Duodenal mucosa (tissue), 2 donors: ENCODE measurements around the gene FADS2.

ENCODE experiments used
- H3K27ac ChIP-seq: one replicate; pipeline ENCODE4 v1.7.0; 2013; ENCODE audit warnings: low read depth, low read length
- H3K27me3 ChIP-seq, 2 donors: one replicate each; pipeline ENCODE4 v1.7.0; 2013; ENCODE audit warnings: low read length in 2 of 2, control low read depth in 1 of 2; ENCODE audit not compliant: insufficient read depth in 2 of 2, control insufficient read depth in 1 of 2
- H3K36me3 ChIP-seq, 2 donors: one replicate each; pipeline ENCODE4 v1.7.0; 2013; ENCODE audit warnings: low read length in 2 of 2, control low read depth in 1 of 2; ENCODE audit not compliant: insufficient read depth in 2 of 2, control insufficient read depth in 1 of 2
- H3K4me1 ChIP-seq, 2 donors: one replicate each; pipeline ENCODE4 v1.7.0; 2013; ENCODE audit warnings: low read length in 2 of 2, control low read depth in 1 of 2; ENCODE audit not compliant: insufficient read depth in 2 of 2, control insufficient read depth in 1 of 2
- H3K4me3 ChIP-seq, 2 donors: one replicate each; pipeline ENCODE4 v1.7.0; 2013; ENCODE audit warnings: low read length in 2 of 2, low read depth in 1 of 2
- H3K9ac ChIP-seq, 2 donors: one replicate each; pipeline ENCODE4 v1.7.0; 2013; ENCODE audit warnings: low read length in 2 of 2, low read depth in 1 of 2
- H3K9me3 ChIP-seq, 2 donors: one replicate each; pipeline ENCODE4 v1.7.0; 2013; ENCODE audit warnings: low read length in 2 of 2, control low read depth in 1 of 2; ENCODE audit not compliant: control insufficient read depth in 1 of 2

FADS2 gene

DNA sequence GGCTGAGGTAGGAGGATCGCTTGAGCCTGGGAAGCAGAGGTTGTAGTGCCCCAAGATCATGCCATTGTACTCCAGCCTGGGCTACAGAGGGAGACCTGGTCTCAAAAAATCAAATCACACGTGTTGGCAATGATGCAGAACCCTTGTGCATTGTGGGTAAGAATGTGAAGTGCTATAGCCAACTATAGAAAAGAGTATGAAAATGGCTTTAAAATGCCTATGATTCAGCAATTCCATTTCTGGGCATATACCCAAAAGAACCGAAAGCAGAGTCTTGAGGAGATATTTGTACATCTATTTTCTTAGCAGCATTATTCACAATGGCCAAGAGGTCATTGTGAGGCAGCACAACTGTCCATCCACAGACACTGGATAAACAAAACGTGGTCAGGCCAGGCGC, 65.9 kb downstream of the FADS2 start:
- Histone ChIP-seq H3K9ac (no peak overlapping the region), H3K9me3 (no peaks in the 10 kb centered on the region), H3K4me1 (peaks cover 0 to 17% of the 10 kb centered on the region in 2 donors), H3K27ac (no peak overlapping the region), H3K4me3 (no peak overlapping the region), H3K27me3 (no peaks in the 10 kb centered on the region), H3K36me3 (no peaks in the 10 kb centered on the region)

DNA sequence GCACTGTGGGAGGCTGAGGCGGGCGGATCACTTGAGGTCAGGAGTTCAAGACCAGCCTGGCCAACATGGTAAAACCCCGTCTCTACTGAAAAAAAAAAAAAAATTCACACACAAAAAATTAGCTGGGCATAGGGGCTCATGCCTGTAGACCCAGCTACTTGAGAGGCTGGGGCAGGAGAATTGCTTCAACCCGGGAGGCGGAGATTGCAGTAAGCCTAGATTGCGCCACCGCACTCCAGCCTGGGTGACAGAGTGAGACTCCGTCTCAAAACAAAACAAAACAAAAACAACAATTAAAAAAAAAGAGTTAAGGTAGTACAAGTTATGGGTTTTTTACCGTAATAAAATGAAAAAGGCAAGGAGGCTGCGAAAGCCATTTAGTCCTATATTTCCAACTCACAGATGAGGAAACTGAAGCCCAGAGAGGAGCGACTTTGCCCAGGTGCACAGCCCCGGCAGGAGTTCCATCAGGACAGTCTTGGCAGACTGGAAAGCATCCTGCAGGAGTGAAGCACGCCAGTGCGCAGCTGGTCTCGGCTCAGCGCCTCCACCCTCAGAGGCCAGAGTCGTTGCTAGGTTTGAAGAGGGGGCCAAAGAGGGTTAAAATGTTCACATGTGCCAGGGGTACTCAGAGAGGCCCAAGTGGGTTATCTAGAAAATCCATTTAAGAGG, 67.1 kb downstream of the FADS2 start:
- Histone ChIP-seq H3K27ac (no peak overlapping the region), H3K9me3 (no peaks in the 10 kb centered on the region), H3K27me3 (no peaks in the 10 kb centered on the region), H3K4me1 (peaks cover 0 to 15% of the 10 kb centered on the region in 2 donors), H3K9ac (no peak overlapping the region), H3K4me3 (no peak overlapping the region), H3K36me3 (no peaks in the 10 kb centered on the region)

DNA sequence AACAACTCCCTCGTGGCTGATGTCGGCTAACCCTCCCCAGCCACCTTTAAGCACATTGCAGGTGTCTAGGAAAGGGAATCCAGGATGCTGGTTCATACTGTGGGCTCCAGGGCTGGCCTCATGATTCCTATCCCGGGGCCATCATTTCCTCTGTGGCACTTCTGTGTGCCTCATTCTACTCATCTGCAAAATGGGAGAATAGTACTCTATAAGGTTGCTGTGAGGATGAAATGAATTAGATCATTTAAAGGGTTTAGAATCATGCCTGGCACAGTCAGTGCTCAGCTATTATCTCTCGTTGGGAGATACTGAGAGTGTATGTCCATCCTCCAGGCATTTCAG, 67.6 kb downstream of the FADS2 start:
- H3K9ac ChIP-seq: no peak overlapping the region

DNA sequence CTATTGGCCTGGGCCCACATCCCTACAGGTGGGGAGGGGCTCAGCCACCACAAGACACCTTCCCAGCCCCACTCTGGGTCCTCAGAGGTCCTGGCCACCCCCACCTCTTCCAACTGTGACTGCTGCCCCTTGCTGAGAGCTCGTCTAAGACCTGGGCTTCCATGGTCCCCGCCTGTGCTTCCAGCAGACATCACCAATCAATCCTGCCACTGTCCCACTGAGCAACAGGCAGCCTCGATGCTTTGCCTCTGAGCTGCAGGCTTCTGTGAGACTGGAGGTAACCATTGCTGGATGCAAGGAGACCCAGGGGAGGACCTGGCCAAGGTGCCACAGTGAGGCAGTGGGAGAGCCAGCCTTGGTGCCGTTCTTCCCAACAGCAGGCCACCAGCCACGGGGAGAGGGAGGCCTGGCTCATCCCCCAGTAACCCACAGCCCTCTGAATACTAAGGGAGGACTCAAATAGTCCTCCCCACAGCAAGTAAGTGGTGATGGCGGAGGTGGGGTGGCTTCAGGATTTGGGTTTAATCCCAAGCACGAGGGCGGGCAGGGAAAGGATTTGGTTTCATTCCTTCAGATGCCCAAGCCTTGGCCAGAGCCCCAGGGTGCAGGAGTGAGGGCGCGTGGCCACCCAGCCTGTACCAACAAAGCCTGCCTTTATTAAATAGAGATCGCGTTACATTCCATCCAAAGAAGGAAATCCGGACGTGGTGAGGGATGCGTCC, 68.7 kb downstream of the FADS2 start:
- H3K4me1 ChIP-seq: peaks cover 0 to 5% of the 10 kb centered on the region in 2 donors
- no peaks in the 10 kb centered on the region for H3K36me3 ChIP-seq
- H3K9me3 ChIP-seq: no peaks in the 10 kb centered on the region
- no peak overlapping the region for H3K4me3 ChIP-seq
- H3K27me3 ChIP-seq: no peaks in the 10 kb centered on the region
- no peak overlapping the region for H3K27ac ChIP-seq
- no peak overlapping the region for H3K9ac ChIP-seq

More for the DNA sequence above, 67.6 kb downstream of the FADS2 start:
- no peaks in the 10 kb centered on the region for H3K27me3 ChIP-seq
- no peaks in the 10 kb centered on the region for H3K36me3 ChIP-seq
- H3K4me3 ChIP-seq: no peak overlapping the region
- H3K27ac ChIP-seq: no peak overlapping the region
- peaks cover 0 to 10% of the 10 kb centered on the region in 2 donors for H3K4me1 ChIP-seq
- H3K9me3 ChIP-seq: no peaks in the 10 kb centered on the region

DNA sequence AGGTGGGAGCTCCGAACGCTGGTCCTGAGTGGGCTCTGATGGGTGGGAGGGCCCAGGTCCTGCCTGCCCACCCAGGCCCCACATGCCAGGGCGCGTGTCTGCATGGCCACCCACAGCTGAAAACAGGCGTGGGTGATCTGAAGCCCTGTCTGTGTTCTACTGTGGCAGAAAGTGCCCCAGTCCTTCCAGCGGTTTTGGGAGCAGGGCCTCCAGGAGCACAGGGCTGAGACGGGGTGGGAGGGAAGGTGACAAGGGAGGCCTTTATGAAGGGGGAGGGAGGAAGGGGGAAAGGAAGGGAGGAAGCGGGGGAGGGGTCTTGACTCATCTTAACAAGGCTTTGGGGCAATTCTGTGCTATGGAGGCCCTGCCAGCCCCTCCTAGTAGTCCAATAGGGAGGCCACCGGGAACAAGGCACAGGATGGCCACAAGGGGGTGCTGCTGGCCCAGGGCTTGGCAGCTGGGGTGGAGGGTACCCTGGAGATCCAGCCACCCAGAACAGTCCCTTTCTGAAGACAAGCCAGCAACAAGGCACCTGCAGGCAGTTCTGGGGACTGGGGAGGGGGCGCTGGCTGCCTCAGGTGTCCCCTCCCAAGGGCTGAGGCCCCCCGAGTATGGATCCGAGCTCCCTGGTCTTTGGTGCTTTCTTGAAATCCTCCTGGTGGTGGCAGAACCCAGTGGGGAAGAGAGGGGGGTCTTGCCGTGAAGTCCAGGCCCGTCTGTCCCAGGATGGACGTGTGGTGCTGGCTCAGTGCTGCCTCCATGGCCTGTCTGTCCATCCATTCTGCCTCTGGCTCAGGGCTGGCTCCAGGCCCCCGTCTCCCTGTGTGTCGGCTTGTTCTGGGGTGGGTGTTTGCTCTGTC, 69.5 kb downstream of the FADS2 start:
- Histone ChIP-seq H3K36me3 (no peaks in the 10 kb centered on the region), H3K27me3 (no peaks in the 10 kb centered on the region), H3K9me3 (no peaks in the 10 kb centered on the region), H3K27ac (no peak overlapping the region), H3K4me1 (peaks cover 0 to 3% of the 10 kb centered on the region in 2 donors), H3K4me3 (no peak overlapping the region), H3K9ac (no peak overlapping the region)

DNA sequence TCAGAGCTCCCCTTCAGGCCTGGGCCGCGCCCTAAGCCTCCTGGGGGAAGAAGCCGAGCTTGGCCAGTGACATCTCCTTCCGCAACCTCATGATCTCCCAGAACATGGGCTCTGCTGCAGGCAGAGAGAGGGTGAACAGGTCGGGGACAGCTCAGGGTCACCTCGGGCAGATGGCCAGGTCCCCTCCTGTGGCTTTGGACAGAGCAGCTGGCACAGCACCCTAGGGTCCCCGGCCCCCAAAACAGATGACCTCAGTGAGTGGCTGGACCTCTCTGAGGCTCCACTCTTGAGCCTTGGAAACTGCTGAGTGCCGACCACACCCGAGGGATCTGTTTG, 70.1 kb downstream of the FADS2 start:
- Histone ChIP-seq H3K9me3 (no peaks in the 10 kb centered on the region), H3K9ac (no peak overlapping the region), H3K27ac (no peak overlapping the region), H3K4me3 (no peak overlapping the region), H3K27me3 (no peaks in the 10 kb centered on the region), H3K4me1 (peaks cover 0 to 3% of the 10 kb centered on the region in 2 donors), H3K36me3 (no peaks in the 10 kb centered on the region)

DNA sequence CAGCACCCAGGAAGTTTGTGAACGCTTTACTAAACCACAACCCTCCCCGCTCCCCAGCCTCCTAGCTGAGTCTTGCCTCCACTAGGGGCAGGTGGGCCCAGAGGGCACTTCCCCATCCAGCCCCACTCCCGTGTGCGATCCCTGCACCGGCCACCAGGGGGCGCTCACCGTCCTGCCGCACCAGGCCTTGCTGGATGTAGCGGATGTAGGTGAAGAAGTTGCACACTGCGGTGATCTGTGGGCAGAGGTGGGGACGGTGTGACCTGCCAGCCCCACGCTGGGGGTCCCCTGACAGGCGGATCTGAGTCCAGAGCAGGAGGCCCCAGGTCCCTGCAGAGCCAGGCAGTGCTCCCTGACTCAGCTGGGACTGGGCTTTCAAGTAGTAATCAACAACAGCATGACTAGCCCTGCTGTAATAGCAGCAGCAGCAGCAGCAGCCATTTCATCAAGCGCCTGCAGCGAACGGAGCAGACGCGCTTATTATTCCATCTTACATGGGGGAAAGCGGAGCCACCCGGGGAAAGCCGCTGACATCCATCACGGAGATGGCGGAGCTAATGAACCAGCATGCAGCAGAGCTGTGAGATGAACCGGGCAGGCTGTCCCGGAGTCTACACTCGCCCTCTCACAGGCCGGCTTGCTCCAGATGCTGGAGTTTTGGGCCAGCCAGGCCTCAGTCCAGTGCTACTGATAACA, 71.2 kb downstream of the FADS2 start:
- Histone ChIP-seq H3K27me3 (no peaks in the 10 kb centered on the region), H3K4me3 (no peak overlapping the region), H3K4me1 (peaks cover 0 to 5% of the 10 kb centered on the region in 2 donors), H3K9me3 (no peaks in the 10 kb centered on the region), H3K27ac (no peak overlapping the region), H3K9ac (no peak overlapping the region), H3K36me3 (no peaks in the 10 kb centered on the region)

DNA sequence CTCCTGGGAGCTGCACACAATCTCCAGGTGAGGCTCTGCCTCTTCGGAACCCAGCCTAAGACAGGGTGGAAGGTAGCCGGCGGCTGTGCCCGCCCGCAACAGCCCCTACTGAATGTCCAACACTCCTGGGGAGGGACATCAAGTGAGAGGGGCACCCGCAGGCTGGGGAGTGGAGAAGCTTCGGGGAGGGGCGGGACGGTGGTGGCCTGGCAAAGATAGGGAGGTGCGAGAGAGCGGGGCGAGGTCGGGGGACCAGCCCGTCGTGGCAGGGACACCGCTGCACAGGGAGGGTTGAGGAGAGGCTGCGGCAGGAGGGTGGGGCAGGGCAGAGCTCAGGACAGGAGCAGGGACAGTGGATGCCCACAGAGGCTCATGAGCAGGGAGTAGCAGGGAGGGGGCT, 72.2 kb downstream of the FADS2 start:
- Histone ChIP-seq H3K36me3 (no peaks in the 10 kb centered on the region), H3K27me3 (no peaks in the 10 kb centered on the region), H3K4me3 (no peak overlapping the region), H3K27ac (no peak overlapping the region), H3K9me3 (no peaks in the 10 kb centered on the region), H3K9ac (no peak overlapping the region), H3K4me1 (peaks cover 0 to 8% of the 10 kb centered on the region in 2 donors)

DNA sequence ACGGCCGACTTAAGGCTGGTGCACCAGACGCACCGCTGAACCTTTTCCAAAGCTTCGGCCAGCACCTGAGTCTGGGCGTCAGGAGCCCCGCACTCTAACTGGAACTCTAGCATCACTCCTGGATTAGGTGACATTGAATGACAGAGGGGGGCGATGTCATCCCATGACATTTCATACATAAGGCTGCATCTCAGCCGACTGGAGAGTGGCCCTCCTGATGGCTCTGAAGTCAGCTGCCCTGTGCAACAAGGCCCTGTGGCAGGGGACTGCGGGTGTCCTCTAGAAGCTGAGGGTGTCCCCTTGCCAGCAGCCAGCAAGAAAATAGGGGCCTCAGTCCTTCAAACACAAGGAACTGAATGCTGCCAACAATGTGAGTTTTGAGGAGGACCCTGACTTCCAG, 73.3 kb downstream of the FADS2 start:
- peaks cover 0 to 8% of the 10 kb centered on the region in 2 donors for H3K4me1 ChIP-seq
- H3K9ac ChIP-seq: no peak overlapping the region
- no peaks in the 10 kb centered on the region for H3K36me3 ChIP-seq
- no peaks in the 10 kb centered on the region for H3K27me3 ChIP-seq
- H3K9me3 ChIP-seq: no peaks in the 10 kb centered on the region
- no peak overlapping the region for H3K4me3 ChIP-seq
- H3K27ac ChIP-seq: no peak overlapping the region

DNA sequence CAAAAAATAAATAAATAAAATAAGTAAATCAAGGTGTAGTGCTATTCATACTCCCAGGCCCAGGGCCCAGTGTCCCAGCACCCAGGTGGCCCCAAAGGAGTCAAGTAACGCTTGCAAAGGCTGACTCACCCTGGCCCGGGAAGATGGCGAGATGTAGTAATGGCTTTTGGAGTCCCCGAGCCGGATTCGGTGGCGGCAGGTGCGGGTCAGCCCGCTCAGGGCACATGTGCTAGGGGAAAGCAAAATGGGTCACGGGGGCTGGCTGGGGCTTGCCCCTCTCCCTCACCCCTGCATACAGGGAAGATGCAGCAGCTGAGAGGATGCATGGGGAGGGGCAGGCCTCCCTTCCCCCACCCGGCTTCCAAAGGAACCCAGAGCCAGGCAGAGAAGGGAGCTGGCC, 74.2 kb downstream of the FADS2 start:
- Histone ChIP-seq H3K9ac (no peak overlapping the region), H3K9me3 (no peaks in the 10 kb centered on the region), H3K4me3 (no peak overlapping the region), H3K4me1 (peaks cover 0 to 8% of the 10 kb centered on the region in 2 donors), H3K27me3 (no peaks in the 10 kb centered on the region), H3K27ac (no peak overlapping the region), H3K36me3 (no peaks in the 10 kb centered on the region)
